ENCODE data around the gene PLA2G4D. TPM values are rescaled to one million over a fixed set of nuclear protein-coding genes. Genes with fewer than 3 reads are reported as not detected.

PLA2G4D gene
- total RNA-seq, 1 donor from 2014 or later: not detected

DNA sequence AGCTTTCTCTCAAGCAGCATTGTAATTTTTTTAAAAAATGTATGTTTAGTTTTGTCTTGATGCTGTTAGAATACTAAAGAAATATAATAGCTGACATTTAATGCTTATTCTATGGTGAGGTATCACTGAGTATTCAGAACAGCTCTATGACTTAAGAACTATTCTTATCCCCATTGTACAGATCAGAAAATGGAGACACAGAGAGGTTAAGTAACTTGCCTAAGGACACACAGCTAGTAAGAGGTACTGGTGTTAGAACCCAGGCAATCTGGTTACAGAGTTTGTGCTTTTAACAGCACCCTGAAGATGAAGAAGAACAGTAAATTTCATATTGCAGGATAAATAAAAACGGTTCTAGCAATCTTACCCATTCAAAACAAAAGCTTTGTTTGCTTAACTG, 15.5 kb downstream of the PLA2G4D start:
- Histone ChIP-seq H3K36me3 (ENCODE audit: control insufficient read depth in 3 of 3, insufficient read depth in 3 of 3, low read length in 3 of 3) (no peaks in the 10 kb centered on the region), H3K27ac (ENCODE audit: low read depth, low read length) (no peak overlapping the region), H3K9me3 (ENCODE audit: control insufficient read depth in 3 of 3, low read length in 3 of 3) (no peaks in the 10 kb centered on the region), H3K4me1 (ENCODE audit: control insufficient read depth in 3 of 3, insufficient read depth in 3 of 3, low read length in 3 of 3) (no peaks in the 10 kb centered on the region), H3K27me3 (ENCODE audit: control insufficient read depth in 3 of 3, insufficient read depth in 3 of 3, low read length in 3 of 3) (peaks cover 4 to 16% (median 10%) of the 10 kb centered on the region in 3 donors), H3K9ac (ENCODE audit: low read depth in 1 of 3, low read length in 3 of 3) (no peak overlapping the region), H3K4me3 (ENCODE audit: low read length in 3 of 3) (no peak overlapping the region)

DNA sequence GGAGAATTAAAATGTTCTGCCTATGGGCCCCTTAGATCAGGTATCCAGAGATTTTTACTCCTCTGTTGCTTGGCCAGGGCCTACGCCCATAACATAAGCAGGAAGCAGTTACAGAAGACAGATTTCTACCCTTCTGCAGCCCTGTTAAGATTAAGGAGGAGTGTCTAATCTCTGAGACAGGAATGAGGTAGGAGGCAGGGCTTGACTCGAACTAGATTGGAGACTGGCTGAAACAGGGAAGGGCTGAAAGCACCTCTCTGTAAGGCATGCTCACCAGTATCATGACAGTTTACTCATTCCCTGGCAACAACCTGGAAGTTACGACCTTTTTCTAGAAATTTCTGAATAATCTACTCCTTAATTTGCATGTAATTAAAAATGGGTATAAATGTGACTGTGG, 16.7 kb downstream of the PLA2G4D start:
- Histone ChIP-seq H3K27me3 (ENCODE audit: control insufficient read depth in 3 of 3, insufficient read depth in 3 of 3, low read length in 3 of 3) (peaks cover 0 to 7% (median 0%) of the 10 kb centered on the region in 3 donors), H3K4me3 (ENCODE audit: low read length in 3 of 3) (no peak overlapping the region), H3K9me3 (ENCODE audit: control insufficient read depth in 3 of 3, low read length in 3 of 3) (no peaks in the 10 kb centered on the region), H3K9ac (ENCODE audit: low read depth in 1 of 3, low read length in 3 of 3) (no peak overlapping the region), H3K4me1 (ENCODE audit: control insufficient read depth in 3 of 3, insufficient read depth in 3 of 3, low read length in 3 of 3) (no peaks in the 10 kb centered on the region), H3K27ac (ENCODE audit: low read depth, low read length) (no peak overlapping the region), H3K36me3 (ENCODE audit: control insufficient read depth in 3 of 3, insufficient read depth in 3 of 3, low read length in 3 of 3) (no peaks in the 10 kb centered on the region)

DNA sequence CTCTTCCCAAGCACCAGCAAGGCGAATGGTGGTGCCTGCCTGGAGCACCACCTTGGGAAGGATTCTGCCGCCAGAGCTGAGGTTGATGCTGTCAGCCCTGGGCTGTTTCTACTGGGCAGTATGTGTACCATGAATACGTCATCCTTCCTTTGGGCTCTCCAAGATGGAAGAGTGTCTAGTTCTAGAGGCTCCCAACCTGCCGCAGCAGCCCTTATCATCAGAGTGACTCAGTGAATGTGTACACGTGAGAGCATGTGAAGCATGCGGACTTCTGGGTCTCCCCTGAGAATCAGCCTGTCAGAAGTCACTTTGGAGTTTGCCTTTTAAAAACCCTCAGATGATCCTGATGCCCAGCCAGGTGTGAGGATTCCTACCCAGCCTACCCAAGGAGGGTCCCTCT, 20.9 kb downstream of the PLA2G4D start:
- Histone ChIP-seq H3K4me1 (ENCODE audit: control insufficient read depth in 3 of 3, insufficient read depth in 3 of 3, low read length in 3 of 3) (peaks cover 0 to 2% (median 0%) of the 10 kb centered on the region in 3 donors), H3K27me3 (ENCODE audit: control insufficient read depth in 3 of 3, insufficient read depth in 3 of 3, low read length in 3 of 3) (peaks cover 0 to 2% (median 0%) of the 10 kb centered on the region in 3 donors)

DNA sequence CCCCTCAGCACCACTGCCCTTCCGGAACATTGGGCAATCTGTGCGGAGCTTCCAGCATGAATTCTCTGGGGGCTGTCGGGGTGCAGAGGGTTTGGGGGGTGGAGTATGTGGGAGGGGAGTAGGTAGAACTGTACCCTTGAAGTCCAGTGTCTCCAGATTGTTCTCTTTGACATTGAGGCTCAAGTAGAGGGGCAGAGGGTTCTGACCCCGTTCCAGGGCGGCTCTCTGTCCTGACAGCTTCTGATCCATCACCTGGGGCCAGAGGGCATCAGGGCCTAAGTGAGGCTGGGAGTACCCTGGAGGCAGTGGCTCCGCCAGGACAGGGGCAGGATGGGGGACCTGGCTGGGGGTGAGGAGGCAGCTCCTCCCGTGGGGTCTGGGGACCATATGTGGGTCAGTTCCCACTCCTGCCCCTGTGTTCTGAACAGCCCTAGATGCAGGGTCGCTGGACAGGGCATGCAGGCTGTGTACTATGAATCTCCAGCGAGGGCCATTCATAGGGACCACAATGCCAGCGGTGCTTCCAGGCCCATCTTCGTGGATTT, 22.1 kb downstream of the PLA2G4D start:
- H3K4me3 ChIP-seq (ENCODE audit: low read length in 3 of 3): no peak overlapping the region
- no peaks in the 10 kb centered on the region for H3K36me3 ChIP-seq (ENCODE audit: control insufficient read depth in 3 of 3, insufficient read depth in 3 of 3, low read length in 3 of 3)
- peaks cover 0 to 2% (median 0%) of the 10 kb centered on the region in 3 donors for H3K27me3 ChIP-seq (ENCODE audit: control insufficient read depth in 3 of 3, insufficient read depth in 3 of 3, low read length in 3 of 3)
- H3K9ac ChIP-seq (ENCODE audit: low read depth in 1 of 3, low read length in 3 of 3): no peak overlapping the region
- H3K4me1 ChIP-seq (ENCODE audit: control insufficient read depth in 3 of 3, insufficient read depth in 3 of 3, low read length in 3 of 3): peaks cover 0 to 2% (median 0%) of the 10 kb centered on the region in 3 donors
- no peak overlapping the region for H3K27ac ChIP-seq (ENCODE audit: low read depth, low read length)
- H3K9me3 ChIP-seq (ENCODE audit: control insufficient read depth in 3 of 3, low read length in 3 of 3): no peaks in the 10 kb centered on the region

More for the DNA sequence above, 20.9 kb downstream of the PLA2G4D start:
- Histone ChIP-seq H3K9me3 (ENCODE audit: control insufficient read depth in 3 of 3, low read length in 3 of 3) (no peaks in the 10 kb centered on the region), H3K36me3 (ENCODE audit: control insufficient read depth in 3 of 3, insufficient read depth in 3 of 3, low read length in 3 of 3) (no peaks in the 10 kb centered on the region), H3K4me3 (ENCODE audit: low read length in 3 of 3) (no peak overlapping the region), H3K27ac (ENCODE audit: low read depth, low read length) (no peak overlapping the region), H3K9ac (ENCODE audit: low read depth in 1 of 3, low read length in 3 of 3) (no peak overlapping the region)

DNA sequence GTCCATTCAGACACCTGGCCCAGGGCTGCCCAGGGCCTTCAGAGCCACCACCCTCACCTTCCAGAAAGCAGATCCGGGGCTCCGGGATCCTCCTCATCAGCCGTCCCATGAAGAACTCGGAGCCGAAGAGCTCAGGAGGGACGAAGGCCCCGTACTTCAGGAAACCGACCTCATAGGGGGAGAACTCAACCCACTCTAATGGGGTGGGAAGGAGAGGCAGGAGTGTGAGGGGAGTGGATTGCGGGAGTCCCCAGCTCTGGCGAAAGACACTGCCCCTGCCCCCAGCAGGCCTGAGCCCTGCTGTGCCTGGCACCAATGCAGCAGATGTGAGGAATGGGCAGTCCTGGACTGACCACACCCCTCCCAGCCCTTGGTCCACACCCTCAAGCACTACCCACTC, 22.6 kb downstream of the PLA2G4D start:
- Histone ChIP-seq H3K36me3 (ENCODE audit: control insufficient read depth in 3 of 3, insufficient read depth in 3 of 3, low read length in 3 of 3) (no peaks in the 10 kb centered on the region), H3K9me3 (ENCODE audit: control insufficient read depth in 3 of 3, low read length in 3 of 3) (no peaks in the 10 kb centered on the region), H3K4me1 (ENCODE audit: control insufficient read depth in 3 of 3, insufficient read depth in 3 of 3, low read length in 3 of 3) (peaks cover 0 to 4% (median 0%) of the 10 kb centered on the region in 3 donors), H3K9ac (ENCODE audit: low read depth in 1 of 3, low read length in 3 of 3) (no peak overlapping the region), H3K27ac (ENCODE audit: low read depth, low read length) (no peak overlapping the region), H3K4me3 (ENCODE audit: low read length in 3 of 3) (no peak overlapping the region), H3K27me3 (ENCODE audit: control insufficient read depth in 3 of 3, insufficient read depth in 3 of 3, low read length in 3 of 3) (peaks cover 0 to 2% (median 0%) of the 10 kb centered on the region in 3 donors)

DNA sequence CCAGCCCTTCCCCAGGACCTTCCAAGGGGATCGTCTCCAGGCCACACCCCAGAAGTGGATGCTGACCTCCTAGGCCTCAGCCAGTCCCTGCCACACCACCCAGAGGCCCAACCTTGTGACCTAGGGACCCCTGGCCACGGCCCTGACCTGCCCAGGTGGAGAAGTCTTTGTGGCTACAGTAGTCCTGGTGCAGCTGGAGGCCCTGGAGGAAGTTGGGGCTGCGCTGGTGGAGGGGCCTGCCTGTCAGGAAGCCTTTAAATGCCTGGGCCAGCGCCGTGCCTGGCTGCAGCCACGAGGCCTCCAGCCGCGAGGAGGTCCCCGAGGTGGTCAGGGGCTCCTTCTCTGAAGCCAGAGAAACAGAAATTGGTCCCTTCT, 23.4 kb downstream of the PLA2G4D start:
- H3K4me3 ChIP-seq (ENCODE audit: low read length in 3 of 3): no peak overlapping the region
- H3K36me3 ChIP-seq (ENCODE audit: control insufficient read depth in 3 of 3, insufficient read depth in 3 of 3, low read length in 3 of 3): no peaks in the 10 kb centered on the region

DNA sequence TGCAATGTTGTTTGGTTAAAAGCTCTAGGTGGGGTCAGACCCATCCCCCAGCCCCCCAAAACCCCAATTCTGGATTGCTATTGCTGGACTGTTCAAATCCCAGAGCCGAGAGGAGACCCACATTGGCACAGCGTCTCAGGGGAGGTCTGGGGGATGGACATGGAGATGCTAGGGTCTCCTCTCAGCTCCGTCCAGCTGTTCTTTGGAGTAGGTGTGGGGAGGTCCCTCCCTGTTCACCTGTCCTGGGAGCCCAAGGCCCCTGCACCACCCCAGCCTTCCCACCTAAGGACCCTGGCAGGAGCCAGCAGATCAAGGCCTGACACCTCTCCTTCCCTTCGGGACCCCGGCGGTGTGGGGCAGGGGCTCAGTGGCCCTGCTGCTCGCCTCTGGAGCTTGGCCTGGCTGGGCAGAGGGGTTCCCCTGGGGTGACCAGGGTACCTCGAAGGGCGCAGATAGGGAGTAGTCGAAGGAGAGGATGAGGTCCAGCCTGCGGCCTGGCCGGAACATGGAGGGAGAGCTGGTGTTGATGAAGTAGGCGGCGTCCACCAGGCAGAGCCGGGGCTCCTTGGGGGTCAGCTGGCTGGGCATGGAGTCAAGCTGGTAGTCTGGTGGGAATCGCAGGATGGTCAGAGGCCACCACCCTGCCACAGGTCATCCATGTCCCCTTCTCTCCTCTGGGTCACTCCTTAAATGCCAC, 23.9 kb downstream of the PLA2G4D start:
- H3K27me3 ChIP-seq (ENCODE audit: control insufficient read depth in 3 of 3, insufficient read depth in 3 of 3, low read length in 3 of 3): peaks cover 0 to 2% (median 0%) of the 10 kb centered on the region in 3 donors
- H3K9ac ChIP-seq (ENCODE audit: low read depth in 1 of 3, low read length in 3 of 3): no peak overlapping the region
- H3K4me1 ChIP-seq (ENCODE audit: control insufficient read depth in 3 of 3, insufficient read depth in 3 of 3, low read length in 3 of 3): peaks cover 0 to 9% (median 6%) of the 10 kb centered on the region in 3 donors
- no peak overlapping the region for H3K4me3 ChIP-seq (ENCODE audit: low read length in 3 of 3)
- no peak overlapping the region for H3K27ac ChIP-seq (ENCODE audit: low read depth, low read length)
- H3K9me3 ChIP-seq (ENCODE audit: control insufficient read depth in 3 of 3, low read length in 3 of 3): no peaks in the 10 kb centered on the region
- H3K36me3 ChIP-seq (ENCODE audit: control insufficient read depth in 3 of 3, insufficient read depth in 3 of 3, low read length in 3 of 3): no peaks in the 10 kb centered on the region

More for the DNA sequence above, 23.4 kb downstream of the PLA2G4D start:
- Histone ChIP-seq H3K27ac (ENCODE audit: low read depth, low read length) (no peak overlapping the region), H3K4me1 (ENCODE audit: control insufficient read depth in 3 of 3, insufficient read depth in 3 of 3, low read length in 3 of 3) (peaks cover 0 to 9% (median 6%) of the 10 kb centered on the region in 3 donors), H3K27me3 (ENCODE audit: control insufficient read depth in 3 of 3, insufficient read depth in 3 of 3, low read length in 3 of 3) (peaks cover 0 to 2% (median 0%) of the 10 kb centered on the region in 3 donors), H3K9me3 (ENCODE audit: control insufficient read depth in 3 of 3, low read length in 3 of 3) (no peaks in the 10 kb centered on the region), H3K9ac (ENCODE audit: low read depth in 1 of 3, low read length in 3 of 3) (no peak overlapping the region)

DNA sequence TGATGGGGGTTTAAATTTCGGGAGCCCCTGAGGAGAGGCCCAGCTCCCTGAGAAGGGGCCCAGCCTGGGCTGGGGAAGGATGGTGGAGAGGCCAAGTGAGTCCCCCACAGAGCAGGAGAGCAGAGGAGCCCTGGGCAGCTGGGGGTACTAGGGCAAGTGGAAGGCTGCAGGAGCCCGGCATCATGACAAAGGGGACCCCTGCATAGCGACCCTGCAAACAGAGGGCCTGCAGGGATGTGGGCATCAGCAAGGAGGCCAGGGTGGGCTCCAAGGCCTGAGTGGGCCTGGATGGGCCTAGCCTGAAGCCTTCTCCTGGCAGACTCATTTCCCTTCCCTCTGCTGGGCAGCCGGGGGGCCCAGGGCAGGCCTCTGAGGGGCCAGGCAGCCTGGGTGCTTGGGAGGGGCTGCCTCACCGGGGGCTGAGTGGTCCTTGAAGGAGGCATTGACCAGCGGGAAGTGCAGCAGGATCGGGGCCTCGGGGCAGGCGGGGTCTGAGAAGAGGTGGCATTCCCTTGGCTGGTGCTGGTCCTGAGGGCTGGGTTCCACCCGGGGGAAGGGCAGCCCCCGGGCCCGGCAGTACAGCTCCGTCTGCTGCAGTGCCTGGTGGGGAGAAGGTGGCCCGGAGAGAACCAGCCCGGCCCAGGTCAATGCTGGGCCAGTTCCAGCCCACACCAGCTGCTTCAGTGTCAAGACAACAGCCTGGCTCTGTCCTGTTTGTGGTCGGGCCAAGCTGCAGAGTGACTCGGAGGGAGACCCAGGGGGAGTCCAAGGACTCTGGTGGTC, 24.7 kb downstream of the PLA2G4D start:
- H3K4me1 ChIP-seq (ENCODE audit: control insufficient read depth in 3 of 3, insufficient read depth in 3 of 3, low read length in 3 of 3): peaks cover 0 to 11% (median 6%) of the 10 kb centered on the region in 3 donors
- no peak overlapping the region for H3K4me3 ChIP-seq (ENCODE audit: low read length in 3 of 3)
- no peaks in the 10 kb centered on the region for H3K36me3 ChIP-seq (ENCODE audit: control insufficient read depth in 3 of 3, insufficient read depth in 3 of 3, low read length in 3 of 3)
- no peak overlapping the region for H3K9ac ChIP-seq (ENCODE audit: low read depth in 1 of 3, low read length in 3 of 3)
- no peaks in the 10 kb centered on the region for H3K9me3 ChIP-seq (ENCODE audit: control insufficient read depth in 3 of 3, low read length in 3 of 3)
- H3K27ac ChIP-seq (ENCODE audit: low read depth, low read length): no peak overlapping the region
- H3K27me3 ChIP-seq (ENCODE audit: control insufficient read depth in 3 of 3, insufficient read depth in 3 of 3, low read length in 3 of 3): peaks cover 0 to 2% (median 0%) of the 10 kb centered on the region in 3 donors

DNA sequence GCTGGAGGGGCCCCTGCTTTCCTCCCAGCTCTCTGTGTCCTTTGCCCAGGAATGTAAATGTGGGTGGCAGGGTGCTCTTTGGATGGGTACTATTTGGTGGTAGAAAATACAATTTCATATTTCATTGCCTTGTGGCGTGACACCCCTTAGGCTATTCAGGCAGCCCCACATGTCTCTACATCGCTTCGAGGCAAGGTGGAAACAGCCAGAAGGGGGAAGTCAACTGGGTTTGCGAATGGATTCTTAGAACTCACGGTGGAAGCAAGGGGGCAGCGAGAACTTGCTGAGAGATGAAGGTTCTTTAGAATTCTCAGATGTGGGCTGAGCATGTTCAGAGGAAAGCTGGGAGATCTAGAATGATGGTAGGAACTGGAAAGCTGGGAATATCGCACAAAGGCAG, 25.3 kb downstream of the PLA2G4D start:
- Histone ChIP-seq H3K4me1 (ENCODE audit: control insufficient read depth in 3 of 3, insufficient read depth in 3 of 3, low read length in 3 of 3) (peaks cover 0 to 11% (median 6%) of the 10 kb centered on the region in 3 donors), H3K36me3 (ENCODE audit: control insufficient read depth in 3 of 3, insufficient read depth in 3 of 3, low read length in 3 of 3) (no peaks in the 10 kb centered on the region), H3K9ac (ENCODE audit: low read depth in 1 of 3, low read length in 3 of 3) (no peak overlapping the region), H3K4me3 (ENCODE audit: low read length in 3 of 3) (no peak overlapping the region), H3K9me3 (ENCODE audit: control insufficient read depth in 3 of 3, low read length in 3 of 3) (no peaks in the 10 kb centered on the region), H3K27me3 (ENCODE audit: control insufficient read depth in 3 of 3, insufficient read depth in 3 of 3, low read length in 3 of 3) (peaks cover 0 to 2% (median 0%) of the 10 kb centered on the region in 3 donors), H3K27ac (ENCODE audit: low read depth, low read length) (no peak overlapping the region)

DNA sequence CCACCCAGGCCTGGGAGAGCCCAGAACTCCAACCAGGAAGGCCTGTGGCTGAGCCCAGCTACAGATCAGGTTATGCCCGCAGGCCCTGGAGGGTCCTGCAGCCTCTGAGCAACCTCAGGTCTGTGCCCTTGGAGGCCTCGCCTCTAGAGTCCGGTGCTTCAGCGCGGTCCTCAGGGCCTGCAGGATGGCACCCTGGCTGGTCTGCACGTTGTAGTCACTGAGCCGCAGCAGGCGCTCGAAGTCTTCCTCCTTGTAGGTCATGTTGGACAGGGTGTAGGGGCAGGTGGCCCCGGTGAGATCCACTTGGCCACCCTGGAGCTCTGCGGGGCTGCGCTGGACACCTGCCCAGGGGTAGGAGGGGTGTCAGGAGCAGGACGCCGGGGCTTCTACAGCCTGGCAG, 25.8 kb downstream of the PLA2G4D start:
- no peaks in the 10 kb centered on the region for H3K9me3 ChIP-seq (ENCODE audit: control insufficient read depth in 3 of 3, low read length in 3 of 3)
- H3K9ac ChIP-seq (ENCODE audit: low read depth in 1 of 3, low read length in 3 of 3): no peak overlapping the region
- no peak overlapping the region for H3K4me3 ChIP-seq (ENCODE audit: low read length in 3 of 3)
- no peak overlapping the region for H3K27ac ChIP-seq (ENCODE audit: low read depth, low read length)
- H3K36me3 ChIP-seq (ENCODE audit: control insufficient read depth in 3 of 3, insufficient read depth in 3 of 3, low read length in 3 of 3): no peaks in the 10 kb centered on the region
- H3K4me1 ChIP-seq (ENCODE audit: control insufficient read depth in 3 of 3, insufficient read depth in 3 of 3, low read length in 3 of 3): peaks cover 0 to 11% (median 6%) of the 10 kb centered on the region in 3 donors
- H3K27me3 ChIP-seq (ENCODE audit: control insufficient read depth in 3 of 3, insufficient read depth in 3 of 3, low read length in 3 of 3): peaks cover 0 to 2% (median 0%) of the 10 kb centered on the region in 3 donors

Data from skeletal muscle tissue (tissue), 4 donors.